Fibroblast of peridontal ligament (primary cell): ENCODE measurements around the gene PRXL2B.

Experiments used
- DNase-seq: peaks from one replicate; pipeline ENCODE4 v3.0.0-alpha.2; 2010; ENCODE audit errors: extremely low read depth

PRXL2B gene

DNA sequence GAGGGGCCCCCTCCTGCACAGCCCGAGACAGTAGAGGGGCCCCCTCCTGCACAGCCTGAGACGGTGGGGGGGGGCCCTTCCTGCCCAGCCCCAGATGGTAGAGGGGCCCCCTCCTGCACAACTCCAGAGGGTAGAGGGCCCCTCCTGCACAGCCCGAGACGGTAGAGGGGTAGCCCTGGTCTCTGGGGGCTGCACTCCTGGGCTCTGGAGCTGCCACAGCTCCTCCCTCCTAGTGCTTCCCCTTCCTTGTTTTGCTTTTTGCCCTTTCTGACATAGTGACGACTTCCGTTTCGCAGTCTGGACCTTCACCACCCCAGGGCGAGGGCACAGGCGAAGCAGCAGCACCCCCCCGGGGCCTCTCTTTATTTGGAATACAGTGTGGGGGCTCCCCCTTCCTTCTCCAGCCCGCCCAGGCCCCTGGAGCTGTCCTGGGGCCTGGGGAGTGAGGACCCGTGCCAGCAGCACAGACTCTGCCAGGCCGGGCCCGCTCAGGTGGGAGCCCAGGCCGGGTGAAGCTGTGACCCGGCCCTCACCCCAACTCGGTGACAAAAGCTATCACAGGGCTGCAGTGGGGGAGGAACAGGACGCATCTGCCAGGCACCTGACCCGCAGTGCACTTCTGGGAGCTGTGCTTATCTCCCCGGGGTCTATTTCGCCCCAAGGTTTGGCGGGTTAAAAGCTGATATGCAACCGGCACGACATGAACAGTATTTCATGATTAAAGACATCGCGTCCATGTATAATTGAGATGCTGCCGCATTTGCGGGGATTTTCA lies 1.1 kb upstream of the PRXL2B start:
- DNase-seq, result peak; percentile 28

DNA sequence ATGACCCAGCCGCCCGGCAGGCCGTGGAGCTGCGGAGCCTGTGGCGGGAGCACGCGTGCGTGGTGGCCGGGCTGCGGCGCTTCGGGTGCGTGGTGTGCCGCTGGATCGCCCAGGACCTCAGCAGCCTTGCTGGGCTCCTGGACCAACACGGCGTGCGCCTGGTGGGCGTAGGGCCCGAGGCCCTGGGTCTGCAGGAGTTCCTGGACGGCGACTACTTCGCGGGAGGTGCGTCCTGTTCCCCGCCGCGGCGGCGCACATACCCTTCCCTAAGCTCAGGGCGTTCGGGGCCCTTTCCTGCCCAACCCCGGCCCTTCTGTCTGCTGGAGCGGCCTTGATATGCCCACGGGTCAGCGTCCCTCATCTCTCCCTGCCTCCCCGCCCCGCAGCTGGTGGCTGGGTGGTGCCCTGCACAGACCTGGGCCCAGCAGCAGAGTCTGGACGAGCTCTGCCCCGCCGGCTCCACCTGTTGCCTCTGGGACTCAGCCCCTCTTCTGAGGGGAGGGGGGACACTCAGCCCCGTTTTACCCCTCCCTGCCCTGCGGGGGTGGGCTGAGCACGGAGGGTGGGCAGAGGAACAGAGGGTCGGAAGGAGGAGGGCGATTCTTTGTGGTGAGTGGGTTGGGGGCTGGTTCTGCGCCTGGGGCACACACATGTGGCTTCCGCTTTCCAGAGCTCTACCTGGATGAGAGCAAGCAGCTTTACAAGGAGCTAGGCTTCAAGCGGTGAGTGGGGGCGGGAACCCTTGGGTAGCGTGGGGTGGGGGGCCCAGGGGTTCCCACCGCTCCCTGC lies 688 bp downstream of the PRXL2B start:
- DNase-seq, result no peak

DNA sequence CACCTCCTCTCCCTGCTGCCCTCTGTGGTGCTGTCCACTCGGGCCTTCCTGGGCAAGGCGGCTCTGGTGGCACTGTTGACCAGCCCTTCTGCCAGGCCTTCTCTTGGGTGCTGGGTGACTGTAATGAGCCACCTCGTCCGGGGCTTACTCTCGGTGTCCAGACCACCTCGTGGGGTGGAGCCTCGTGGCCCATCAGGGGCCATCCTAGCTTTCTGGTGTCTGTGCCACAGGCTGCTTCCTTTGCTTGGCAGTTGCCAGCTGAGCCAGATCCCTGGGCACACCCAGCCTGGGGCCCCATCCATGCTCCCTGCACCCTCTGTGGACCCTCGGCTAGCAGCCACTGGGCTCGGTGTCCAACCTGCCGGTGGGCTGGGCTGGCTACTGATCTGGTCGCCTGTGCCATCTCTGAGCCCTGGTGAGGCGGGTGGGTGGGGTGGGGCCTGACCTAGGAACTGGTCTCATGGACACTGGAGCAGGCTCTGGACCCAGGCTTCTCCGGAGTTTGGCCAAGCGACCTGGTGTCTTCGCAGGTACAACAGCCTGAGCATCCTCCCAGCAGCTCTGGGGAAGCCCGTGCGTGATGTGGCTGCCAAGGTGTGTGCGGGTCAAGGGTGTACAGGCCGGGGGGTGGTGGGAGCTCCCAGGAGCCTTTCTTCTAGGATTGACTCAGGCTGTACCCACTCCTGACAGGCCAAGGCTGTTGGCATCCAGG lies 1.4 kb downstream of the PRXL2B start:
- DNase-seq, result no peak

DNA sequence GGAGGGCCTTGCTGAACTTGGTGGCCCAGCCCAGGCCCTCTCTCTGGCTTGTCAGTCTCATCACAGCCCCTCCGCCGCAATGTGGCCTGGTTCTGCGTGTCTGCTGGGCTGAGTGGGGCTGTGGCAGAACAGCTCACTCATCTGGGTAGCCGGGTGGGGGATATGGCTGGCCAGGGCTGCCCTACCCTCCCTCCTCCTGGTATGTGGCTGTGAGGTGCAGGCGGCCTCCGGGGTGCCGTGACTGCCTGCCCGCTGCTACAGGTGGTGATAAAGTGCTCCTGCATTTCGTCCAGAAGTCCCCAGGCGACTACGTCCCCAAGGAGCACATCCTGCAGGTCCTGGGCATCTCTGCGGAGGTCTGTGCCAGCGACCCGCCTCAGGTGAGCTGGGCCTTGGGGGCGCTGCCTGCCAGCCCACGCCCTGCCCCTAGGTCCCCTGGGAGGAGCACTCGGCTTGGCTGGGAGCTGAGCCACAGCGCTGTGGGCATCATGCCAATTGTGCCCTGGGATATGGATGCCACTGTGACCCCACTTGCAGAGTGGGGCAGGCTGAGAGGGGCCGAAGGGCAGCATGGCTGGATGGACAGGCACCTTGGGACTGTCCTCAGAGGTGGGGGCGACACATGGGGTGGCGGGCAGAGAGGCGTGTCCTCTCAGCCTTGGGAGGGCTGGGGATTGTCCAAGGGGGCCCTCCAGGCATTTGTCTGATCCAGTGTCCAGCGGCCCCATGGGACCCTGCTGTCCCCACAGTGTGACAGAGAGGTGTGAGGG lies 2.3 kb downstream of the PRXL2B start:
- no peak for DNase-seq

DNA sequence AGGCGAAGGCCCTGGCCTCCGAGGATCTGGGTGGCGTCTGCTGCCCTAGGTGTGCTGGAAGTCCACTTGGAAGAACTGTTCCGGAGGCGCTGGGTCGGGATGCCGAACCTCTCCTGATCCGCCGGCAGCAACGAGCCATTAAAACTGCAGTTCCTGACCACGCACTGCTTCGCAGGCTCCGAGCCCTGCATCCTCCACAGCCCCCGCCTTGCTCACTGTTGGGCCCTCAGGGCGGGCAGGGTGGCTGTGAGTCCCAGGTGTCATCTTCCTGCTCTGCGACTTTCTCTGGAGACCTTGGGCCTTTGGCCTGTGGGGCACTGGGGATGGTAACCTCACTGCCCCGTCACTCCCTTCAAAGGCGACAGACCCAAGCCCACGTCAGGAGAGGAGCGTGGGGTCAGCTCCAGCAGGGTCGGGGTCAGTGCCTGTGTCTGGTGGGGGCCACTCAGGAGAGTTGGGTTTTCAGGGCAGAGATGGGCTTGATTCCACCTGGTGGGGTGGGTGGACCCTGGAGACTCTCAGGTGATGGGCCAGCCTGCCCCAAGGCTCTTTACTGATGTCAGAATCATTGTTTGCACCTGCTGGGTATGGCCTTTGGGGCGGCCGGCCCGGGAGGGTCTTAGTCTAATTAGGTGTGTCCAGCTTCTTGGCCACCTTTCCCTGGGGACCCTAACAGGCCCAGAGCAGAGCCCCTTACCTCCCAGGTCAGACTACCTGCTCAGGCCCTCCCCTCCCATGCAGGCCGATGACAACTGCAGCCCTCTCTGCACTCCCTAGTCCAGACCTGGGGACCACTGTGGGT lies 3.1 kb downstream of the PRXL2B start:
- DNase-seq, result no peak

DNA sequence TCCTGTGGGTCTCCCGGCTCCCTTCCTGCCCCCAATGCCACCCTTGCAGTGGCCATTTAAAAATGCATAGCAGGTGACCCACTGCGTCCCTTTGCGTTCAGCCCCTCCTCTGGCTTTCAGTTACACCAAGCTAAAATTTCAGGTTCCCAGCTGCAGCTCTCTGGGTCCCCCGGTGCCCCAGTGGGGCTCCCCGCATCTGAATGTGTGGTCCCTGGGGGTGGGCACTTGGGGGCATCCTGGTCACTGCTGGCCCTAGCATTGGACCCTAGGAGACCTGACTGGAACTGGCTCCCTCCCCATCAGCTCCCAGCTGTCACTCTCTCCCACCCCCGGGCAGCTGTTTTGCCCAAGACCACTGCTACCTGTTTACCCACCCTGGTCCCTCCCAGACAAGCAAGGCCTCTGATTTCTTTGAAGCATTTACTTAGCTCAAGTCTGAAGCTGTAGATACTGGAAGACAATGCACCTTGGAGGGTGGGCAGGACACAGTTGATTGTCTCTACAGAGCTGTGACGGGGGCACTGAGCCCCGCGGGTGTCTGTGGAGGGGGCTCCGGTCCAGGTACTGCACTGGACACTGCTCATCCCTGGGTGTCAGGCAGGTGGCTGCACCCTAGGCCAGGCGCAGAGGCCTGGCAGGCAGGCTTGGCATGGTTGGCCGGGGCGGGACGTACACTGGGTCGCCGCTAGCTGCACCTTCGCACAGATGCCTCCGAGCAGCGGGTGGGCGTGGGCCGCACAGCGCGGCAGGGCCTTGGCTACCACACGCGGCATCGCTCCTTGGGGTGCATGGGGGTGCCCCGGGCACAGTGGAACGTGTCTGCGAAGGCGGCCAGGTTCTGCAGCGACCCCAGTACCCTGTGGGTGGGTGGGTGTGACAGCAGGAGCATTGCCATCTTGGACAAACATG lies 3.9 kb downstream of the PRXL2B start:
- DNase-seq, result no peak

DNA sequence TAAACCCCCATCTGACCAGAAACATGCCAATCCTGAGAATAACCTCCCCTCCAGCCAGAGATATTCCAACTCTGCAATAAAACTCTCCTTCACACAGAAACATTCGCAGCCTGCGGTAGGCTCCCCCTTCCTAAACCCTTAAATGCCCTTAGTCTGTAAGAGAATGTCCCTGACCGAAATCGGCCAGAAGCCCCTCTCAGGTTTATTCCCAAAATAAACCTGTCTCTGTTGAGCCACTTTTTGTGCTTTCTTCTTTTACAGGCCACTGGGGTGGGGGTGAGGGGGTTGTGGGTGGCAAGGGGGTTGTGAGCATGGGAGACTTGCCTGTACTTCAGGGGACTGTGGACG lies 4.6 kb downstream of the PRXL2B start:
- no peak for DNase-seq

DNA sequence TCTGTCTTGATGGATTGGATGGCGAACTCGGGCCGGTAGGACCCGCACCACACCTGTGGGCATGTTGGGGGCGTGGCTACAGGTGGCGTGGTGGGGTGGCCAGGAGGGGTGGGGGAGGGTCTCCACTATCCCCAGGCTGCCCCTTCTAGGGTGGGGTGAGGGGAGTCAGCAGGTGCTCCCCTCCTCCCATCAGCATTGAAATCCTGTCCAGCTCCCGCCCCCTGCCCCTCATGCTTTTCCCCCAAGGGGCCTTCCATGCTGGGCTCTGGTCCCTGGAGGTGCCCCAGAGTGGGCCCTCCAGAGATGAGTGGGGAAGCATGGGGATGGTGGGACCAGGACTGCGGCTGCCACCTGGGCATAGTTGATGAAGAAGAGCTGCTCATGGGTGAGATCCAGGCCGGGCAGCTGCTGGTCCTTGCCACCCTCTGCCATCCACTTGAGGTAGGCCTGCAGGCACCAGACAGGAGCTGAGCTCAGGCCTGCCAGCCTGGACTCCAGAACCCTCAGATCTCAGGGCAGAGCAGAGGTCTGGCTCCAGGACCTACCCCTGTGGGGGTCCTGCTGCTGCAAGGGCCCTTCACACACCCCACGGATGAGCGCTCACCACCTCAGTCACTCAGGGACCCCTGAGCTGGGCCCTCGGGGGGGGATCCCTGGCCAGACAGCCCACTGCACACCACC lies 5.1 kb downstream of the PRXL2B start:
- DNase-seq, result no peak

DNA sequence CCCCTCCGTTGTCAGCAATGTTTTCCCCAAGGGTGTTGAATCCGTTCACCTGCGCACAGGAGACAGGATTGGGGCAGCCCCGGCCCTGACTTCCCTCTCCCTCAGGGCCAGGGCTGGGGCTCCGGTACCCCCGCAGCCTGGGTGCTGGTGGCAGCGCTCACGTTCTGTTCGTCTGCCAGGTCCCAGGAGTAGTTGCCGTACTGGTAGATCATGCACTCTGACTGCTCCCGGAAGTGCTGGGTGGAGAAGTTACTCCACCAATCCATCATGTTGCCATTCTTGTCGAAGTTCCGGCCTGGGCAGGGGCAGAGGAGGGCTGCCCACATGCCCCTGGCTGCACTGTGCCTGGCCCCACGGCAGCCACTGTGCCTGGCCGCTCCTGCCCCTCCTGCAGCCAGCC lies 6.1 kb downstream of the PRXL2B start:
- DNase-seq, result no peak

DNA sequence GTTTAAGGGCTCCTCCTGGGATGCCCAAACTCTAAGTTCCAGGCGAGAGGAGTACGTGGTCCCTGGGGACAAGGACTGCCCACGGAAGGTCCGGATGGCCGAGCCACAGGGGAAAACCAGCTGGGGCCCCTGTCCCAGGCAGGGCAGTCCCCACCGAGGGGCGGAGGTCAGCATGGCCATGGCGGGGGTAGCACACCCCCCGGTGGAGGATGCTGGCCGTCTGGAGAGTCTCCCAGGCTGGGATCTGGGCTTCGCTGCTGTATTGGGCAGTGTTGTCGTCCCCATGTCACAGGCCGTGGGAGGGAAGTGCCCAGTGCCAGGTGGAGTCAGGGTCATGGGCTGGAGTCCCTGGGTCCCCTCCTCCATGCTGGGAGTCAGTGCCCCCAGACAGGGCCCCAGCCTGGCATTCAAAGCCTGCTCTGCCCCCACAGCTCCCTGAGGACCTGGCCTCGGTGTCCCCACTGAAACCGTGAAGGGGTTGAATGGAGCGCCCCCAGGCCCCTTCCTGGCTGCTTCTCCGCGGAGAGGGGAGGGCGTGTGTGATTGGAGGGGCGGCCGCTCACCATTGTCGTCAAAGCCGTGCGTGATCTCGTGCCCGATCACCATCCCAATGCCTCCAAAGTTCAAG lies 6.8 kb downstream of the PRXL2B start:
- no peak for DNase-seq

DNA sequence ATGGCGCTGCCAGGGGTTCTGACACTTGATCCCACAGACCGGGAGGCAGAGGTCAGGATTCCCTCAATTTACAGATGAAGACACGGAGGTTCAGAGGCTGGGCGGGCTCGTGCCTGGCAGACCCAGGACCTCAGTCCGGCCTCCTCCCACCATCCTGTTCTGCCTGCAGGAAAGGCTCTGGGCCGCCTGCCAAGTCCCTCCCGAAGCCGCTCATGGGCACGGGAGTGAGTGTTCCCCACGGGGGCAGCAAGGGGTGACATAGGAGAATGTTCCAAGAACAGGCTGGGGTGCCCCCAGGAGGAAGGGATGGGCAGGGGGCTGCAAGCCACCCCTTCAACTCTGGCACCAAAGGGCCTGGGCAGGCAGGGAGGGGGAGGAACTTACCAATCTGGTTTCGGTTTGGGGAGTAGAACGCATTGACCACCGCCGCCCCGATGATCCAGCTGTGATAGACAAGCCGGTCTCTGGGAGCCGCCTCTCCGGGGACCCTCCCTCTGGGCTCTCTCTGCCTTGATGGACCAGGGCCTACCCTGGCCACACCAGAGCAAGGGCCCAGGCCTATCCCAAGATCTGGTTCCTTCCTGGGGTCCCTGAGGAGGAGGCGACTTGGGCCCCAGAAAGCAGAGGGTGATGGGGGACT lies 7.5 kb downstream of the PRXL2B start:
- DNase-seq, result peak; percentile 12

DNA sequence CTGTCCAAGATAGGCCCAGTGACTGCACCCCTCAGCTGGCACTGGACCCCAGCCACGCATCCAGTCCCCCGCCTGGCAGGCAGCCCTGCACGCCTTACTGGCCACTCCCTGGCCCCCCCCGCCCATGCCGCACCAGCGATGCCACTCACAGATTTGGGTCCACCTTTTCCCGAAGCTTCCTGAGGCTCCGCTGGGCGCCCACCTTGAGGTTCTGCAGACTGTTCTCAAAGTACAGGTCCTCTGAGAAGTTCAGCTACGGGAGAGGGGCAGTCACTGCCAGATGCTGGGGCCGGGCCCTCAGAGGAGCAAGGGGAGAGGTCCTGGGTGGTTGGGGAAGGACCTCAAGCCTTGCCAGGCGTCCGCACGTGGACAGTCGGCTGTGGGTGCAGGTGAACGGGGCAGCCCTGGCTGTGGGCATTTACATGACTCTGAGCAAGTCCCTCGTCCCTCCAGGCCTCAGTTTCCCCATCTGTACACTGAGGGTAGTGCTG lies 8.1 kb downstream of the PRXL2B start:
- no peak for DNase-seq

DNA sequence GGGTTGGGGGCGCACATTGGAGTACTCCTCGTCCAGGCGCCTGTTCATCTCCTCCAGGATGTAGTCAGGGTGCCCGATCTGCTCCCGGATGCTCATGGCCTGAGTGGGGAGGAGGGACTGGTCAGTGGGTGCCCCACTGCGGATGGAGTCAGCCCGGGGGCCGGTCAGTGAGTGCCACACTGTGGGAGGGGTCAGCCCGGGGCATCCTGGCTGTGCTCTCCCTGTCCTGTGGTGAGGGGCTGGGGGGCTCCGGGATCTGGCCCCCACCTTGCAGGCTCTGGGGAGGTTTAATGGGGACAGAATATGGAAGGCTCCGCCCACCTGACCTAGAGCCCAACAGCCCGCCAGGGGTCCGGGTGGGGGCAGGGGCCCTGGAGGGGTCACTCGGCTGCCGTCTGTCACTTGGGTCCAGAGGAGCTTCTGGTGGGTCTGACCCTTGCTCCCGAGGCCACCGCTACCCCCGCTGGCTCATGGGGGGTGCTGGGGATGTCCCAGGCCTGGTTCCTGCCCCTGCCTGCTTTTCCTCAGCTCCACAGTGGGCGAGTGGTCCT lies 8.8 kb downstream of the PRXL2B start:
- no peak for DNase-seq

DNA sequence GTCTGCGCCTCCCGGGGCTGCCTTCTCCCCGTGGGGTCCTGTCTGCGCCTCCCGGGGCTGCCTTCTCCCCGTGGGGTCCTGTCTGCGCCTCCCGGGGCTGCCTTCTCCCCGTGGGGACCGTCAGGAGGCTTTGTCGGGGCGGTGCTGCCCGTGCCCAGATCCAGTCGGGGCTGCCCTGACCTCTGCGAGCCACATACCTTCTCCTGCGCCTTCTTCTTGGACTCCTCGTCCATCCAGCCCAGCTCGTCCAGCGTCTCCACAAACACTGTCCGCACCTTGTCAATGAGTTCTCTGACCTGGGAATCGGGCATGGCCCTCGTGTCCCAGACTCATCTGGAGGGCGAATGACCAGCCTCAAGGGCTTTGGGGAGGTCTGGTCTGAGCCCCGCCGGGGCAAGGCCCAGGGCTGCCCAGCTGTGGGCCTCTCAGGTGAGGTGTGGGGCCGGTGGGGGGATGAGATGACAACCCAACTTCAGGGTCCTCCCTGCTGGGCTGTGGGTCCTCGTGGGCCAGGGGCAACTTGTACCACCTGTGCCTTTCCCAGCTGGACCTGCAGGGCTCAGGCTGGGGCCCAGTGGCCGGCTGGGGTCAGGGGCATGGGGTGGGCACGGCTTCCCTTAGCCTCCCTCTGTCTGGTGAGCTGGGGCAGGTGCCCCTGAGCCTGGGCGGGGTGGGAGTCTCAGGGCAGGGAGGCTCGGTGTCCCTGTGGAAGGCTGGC lies 9.4 kb downstream of the PRXL2B start:
- DNase-seq, result no peak

DNA sequence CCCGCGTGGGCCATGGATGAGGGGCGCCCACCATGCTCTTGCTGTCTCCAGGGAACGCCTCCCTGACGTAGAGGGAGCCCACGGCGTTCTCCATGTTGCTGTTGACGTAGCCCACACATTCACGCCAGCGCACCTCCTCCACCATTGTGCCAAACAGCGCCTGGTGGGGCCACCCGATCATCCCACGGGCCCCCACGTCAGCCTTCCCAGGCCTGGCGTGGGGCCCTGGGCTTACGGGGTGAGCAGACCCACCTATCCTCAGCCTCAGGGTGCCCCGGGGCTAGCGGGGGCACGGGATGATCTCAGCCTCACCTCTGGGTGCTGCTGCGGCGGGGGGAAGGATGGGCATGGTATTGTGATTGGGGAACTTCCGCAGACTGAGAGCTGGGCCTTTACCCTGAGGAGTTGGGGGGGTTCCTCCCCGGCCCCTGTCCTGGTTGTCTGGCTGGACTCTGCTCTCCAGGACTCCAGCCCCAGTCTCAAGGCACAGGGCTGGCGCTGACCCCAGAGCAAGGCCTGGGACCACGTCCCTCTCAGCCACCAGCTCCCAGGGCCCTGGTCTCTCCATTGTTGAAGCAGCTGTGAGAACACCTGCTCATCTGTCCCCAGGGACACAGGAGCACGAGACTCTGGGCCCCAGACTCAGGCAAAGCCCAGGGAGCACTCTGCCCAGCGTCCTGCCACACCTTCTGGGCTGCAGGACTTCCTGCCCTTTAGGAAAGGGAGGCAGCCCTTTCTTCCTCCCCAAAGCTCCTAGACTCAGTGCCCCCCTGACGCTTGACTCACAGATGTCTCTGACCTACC lies 10.2 kb downstream of the PRXL2B start:
- DNase-seq, result no peak
